GM15510 (cell line): ENCODE measurements around the gene THRB.

Experiments used
- POLR2A ChIP-seq: IDR thresholded peaks from 3 replicates; pipeline ENCODE4 v1.6.1; 2011; ENCODE audit warnings: borderline replicate concordance; ENCODE audit not compliant: insufficient read length; ENCODE audit errors: extremely low read depth

The THRB gene

DNA sequence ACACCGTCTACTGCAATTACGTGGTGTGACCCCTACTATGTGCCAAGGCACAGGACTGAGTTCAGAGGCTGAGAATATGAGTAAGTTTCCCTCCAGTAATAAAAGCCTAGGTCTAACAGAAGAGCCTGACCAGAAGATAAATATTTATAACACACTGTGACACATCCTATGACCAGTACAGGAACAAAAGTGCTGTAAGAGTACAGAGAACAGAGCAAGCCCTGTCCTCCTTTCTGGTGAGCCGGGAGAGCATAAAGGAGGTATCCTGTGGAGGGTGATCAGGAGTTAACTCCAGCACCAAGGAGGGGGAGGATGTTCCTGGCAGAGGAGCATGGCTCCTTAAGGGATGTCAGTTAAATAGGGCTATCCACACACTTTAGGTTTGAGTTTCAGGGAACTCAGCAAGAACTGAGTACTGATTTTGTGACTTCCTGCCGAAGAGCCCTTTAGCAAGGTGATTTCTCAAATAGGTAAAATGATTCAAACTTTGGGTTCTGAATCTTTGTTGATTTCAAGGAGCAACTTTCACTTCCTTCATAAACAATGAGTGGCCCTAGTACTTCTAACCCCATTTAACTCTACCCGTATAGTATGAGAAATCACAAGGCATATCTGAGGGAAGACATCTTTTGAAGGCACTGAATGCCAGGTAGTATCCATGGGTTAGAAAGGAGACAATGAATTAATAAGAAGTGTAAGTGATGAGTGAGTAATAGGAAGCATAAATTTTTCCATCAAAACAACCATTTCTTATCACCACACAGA, 198.0 kb downstream of the THRB start:
- TF ChIP-seq POLR2A: no peak

DNA sequence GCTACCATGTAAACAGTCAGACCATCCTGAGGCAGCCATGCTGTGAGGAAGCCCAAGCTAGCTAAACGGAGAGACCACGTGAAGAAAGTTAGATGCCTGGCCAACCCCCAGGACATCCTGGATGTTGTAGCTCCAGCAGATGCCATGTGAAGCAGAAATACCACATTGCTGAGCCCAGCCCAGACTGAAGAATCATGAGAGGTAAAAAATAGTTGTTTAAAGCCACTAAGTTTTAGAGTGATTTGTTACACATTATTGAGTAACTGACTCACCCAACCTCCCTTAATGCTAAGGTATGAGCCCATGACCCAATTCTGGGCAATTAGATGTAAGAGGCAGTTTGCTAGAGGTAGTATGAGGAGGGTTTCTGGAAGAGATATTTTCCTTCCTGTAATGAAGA, 200.5 kb downstream of the THRB start:
- no peak for TF ChIP-seq POLR2A

DNA sequence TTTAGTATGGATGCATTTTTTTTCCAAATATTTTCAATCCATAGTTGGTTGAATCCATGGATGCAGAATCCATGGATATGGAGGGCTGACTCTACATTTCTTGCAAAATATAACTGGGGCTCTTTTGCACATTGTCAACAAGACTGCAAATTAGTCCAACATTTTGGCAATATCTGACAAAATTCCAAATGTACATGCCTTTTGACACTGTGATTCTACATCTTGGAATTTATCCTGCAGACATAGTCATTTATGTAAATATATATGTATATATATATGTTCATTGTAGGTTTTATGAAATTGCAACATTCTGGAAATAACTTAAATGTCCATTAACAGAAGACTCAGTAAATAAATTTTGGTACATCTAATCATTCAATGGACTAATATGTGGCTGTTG, 203.0 kb downstream of the THRB start:
- TF ChIP-seq POLR2A: no peak

DNA sequence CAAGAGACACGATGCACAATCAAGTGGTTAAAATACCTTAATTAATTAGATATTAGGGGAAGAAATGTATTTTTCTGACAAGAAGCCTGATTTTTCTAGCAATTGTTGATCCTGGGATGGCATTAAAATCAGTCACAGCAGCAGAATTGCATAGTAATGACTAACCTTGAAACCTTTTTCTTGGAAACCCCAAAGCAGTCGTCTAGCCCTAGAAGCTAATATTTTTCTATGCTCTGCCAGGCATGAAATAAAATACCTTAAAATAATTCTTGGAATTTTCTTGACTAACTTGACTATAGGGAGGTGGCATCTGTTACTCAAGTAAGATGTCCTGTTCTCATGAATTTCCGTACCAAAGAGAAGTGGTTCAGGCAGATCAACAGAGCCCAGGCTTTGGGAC, 204.1 kb downstream of the THRB start:
- no peak for TF ChIP-seq POLR2A

DNA sequence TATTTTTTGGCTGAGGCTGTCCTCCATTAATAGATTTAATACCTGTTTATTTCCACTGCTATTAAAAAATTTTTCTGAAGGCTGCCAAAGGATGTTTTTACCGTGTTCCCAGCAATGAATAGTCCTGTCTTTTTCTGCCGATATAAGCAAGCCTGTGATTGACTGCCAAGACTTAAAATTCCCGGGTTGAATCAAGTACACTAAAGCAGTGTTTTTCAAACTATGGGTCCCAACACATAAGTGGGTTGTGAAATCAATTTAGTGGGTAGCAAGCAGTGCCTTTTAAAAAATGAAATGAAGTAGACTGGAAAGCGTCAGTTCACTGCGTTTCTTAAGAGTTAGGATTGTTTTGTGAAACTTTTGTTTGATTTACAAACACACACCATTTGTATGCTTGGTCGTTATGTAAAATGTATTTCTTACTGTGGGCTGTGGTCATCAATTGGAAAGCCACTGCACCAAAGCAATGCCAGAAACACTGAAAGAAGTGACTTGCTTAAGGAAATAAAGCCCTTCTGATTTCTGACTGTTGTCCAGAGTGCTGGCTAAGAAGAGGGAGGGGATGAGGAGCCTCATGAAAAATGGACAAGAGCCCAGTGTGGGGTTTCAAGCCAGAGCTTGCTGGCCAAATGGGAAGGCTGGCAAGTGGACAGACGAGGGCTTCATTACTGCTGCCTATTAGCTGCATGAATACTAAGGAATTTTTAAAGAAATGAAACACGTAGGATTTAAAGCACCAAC, 206.0 kb downstream of the THRB start:
- no peak for TF ChIP-seq POLR2A

DNA sequence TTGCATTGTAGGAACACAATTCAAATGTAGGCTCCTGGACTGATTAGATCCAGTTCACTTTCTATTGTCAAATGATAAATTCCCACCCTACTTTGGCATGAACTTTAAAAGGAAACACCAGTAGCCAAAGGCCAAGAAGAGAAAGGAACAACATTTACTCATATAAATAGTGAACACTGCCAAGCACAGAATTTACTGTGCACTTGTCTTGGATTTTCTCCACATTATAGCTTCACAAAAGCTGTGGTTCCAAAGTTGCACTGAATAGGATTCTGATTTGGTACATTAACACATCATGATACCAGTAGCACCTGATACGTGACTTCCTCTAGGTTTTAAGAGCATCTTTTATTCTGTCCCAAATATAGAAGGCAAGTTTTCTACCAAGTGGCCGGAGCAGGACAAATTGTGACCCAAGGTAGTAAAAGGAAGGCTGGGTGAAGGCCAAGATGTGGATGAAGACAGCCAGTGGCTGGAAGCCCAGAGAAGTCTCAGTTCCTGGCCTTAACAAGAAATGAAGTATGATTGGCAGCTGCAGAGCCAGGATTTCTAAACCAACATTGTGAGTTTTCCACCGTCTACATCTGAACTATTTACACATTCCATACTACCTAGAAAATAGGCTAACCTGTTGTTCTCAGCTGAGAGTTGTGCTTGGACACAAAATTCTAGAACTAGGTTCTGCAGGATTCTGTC, 206.7 kb downstream of the THRB start:
- no peak for TF ChIP-seq POLR2A

DNA sequence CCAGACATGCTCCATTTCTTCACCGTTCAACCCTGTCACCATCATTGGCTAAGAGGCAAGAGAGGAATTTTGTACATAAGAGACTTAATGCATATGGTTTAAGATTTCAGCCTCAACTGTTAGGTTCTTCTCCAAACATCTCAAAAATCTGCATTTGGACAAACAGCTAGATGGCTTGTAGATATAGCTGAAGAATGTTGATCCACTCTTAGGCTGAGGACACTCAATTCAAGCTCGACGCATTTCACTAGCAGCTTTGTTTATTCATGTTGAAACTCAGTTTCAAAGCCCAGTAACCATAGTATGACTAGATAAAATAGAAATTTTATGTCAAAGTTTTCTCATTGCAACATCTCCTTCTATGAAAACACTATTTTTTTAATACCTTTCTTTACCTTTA, 208.2 kb downstream of the THRB start:
- no peak for TF ChIP-seq POLR2A

DNA sequence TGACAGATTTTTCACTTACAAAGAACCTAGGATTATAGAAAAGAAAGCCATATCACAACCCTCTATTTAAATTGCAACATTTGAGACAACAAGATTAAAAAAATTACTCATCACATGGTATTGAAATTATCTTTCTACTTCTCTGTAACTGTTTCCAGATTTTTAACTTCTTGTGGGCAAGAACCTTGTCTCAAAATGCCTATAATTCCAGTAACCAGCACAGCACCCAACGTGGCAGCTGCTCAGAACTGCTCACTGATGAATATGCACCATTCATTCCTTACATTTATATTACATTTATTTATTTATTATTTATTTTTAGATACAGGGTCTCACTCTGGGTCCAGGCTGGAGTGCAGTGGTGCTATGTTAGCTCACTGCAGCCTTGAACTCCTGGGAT, 216.1 kb downstream of the THRB start:
- no peak for TF ChIP-seq POLR2A

DNA sequence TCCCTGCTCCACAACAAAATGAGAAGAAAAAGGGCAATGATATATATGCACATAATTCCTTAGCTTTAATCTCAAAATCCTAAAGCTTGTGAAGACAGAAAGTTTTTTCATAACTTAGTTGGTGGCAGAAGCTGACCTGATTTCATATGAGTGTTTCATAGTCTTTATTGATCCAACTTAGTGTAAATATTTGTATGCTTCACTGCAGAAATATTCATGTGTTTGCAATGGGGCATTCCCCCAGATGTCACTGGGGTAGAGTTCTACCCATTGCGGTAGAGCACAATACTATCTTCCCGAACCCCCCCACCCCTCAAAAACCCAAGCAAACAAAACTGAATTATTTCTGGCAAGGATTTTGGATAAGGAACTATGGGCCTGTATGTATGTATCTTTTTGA, 221.2 kb downstream of the THRB start:
- TF ChIP-seq POLR2A: no peak

DNA sequence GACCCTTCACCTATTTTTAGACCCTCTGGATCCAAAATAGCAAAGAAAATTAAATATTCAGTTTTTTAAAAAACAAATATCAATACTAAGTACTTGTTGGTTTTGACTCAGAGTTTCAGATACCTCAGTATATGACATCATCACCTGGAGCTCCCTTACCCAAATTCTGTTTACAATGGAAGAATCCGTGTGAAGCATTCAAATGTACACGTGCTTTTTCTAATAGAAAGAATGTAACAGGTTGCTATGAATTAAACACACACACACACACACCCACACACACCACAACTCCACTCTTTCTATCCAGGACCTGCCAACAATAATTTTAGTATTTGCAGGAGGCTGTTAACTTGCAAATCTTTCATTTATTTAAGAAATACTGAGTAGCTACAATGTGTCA, 221.8 kb downstream of the THRB start:
- no peak for TF ChIP-seq POLR2A

DNA sequence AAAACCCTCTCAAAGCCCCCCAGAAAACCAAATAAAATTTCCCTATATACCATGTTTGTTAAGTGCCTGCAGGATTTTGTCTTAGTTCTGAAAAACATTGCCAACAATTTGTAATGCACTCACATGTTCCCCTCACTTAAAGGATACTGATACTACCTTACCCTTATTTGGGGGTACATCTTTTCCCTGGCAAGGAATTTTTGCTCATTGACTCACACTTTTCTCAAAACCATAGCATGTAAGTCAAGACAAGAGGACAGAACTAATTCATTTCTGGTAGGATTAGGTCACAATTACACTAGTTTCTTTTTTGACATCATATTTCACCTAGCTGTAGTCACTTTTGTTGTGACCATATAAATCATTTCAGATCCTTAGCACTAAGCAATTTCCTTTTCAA, 222.2 kb downstream of the THRB start:
- TF ChIP-seq POLR2A: no peak

DNA sequence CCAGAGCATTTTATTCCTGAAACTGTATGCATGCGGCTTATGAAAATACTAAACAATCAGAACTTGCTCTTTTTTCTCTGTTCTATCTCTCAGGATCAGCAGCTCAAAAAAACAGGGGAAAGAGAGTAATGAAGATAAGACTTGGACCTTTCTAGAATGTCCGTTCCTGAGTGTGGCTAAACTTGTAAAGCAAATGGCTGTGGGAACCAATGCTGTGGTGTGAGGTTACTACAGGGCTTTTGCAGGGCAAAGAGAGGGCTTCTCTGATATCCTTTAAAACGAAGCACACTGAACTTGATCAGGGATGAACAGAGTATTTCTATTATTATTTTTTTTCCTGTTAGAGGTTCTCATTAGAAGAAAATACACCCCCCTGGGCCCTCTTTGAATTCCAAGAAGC, 223.4 kb downstream of the THRB start:
- TF ChIP-seq POLR2A: no peak

DNA sequence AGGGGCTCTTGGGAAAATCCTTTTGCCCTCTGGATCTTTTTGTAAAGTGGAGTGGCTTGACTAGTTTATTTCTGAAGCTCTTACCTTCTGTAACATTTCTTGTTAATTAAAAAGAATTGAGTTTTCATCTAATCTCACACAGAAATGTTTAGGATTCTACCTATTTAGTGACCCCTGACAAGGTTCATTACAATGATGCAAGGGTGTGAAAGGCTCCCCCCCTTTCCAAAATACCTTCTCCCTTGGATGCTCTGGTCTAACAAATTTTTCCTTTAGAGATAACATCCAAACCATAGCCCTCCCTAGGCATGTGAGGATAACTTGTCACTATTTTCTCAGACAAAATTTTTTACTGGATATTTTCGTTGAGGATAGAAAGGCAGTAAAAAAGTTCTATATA, 223.9 kb downstream of the THRB start:
- no peak for TF ChIP-seq POLR2A

DNA sequence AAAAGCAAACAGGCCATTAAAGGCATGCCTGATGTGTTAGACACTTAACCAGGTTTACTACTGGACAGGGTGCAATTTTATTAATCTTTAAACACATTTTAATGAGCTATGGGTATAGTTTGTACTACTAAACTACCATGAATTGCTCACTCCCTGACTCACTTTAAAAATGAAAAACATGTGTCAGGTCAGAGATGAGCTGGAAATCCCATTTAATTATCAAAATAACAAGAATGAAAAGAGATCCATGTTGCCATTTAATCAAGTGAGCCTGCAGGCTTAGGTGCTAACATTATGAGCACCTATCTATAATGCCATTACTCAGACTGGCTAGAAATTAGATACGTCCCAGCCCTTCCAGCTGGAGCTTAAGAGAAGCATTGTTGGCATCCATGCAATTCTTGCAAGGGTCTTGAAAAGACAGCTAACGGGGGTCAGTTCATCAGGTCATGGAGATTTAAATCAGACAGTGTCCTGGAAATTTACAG, 224.4 kb downstream of the THRB start:
- TF ChIP-seq POLR2A: no peak

DNA sequence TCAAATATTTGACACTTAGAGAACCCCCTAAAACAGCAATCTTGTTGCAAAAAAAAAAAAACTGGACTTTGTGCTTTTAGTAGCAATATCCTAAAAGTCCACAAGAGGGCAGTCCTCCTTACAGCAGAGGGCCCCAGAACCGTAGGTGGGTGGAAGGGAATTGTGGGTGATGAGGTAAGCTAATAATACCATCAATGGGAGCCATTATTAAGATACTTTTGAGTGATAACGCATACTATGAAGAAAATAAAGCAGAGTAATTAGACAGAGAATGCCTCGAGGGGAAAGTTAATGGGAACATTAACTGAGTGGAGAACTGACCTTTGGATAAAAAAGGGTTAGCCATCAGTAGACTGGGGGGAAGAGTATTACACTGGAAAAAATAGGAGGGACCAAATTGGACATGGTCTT, 229.9 kb downstream of the THRB start:
- no peak for TF ChIP-seq POLR2A
